T-helper 17 cell (primary cell): ENCODE results near the gene CCL22. TPM values are rescaled to one million over a fixed set of nuclear protein-coding genes. Genes with fewer than 3 reads are reported as not detected.

Source experiments
- ATAC-seq: fragments of 150-1000 bp; cut with Tn5 transposase; 2 replicates; pipeline ENCODE4 v1.10.0; 2021; ENCODE audit warnings: mild to moderate bottlenecking, moderate library complexity
- DNase-seq, 3 donors: peaks; one replicate each; pipeline versions ENCODE4 v3.0.0 to v3.0.0-alpha.2; 2020 to 2021
- H3K9me3 ChIP-seq: one replicate; pipeline ENCODE4 v1.7.0; 2013; ENCODE audit warnings: low read length, mild to moderate bottlenecking; ENCODE audit not compliant: control insufficient read depth, poor library complexity, severe bottlenecking
- H3K27ac Mint-ChIP-seq: one replicate; pipeline ENCODE4 v1.8.0; 2022; ENCODE audit warnings: mild to moderate bottlenecking, moderate library complexity, mixed read lengths
- H3K27me3 Mint-ChIP-seq: one replicate; pipeline ENCODE4 v1.8.0; 2022; ENCODE audit warnings: mixed read lengths
- H3K36me3 Mint-ChIP-seq: one replicate; pipeline ENCODE4 v1.8.0; 2022; ENCODE audit warnings: low read depth, mixed read lengths
- H3K4me1 Mint-ChIP-seq: one replicate; pipeline ENCODE4 v1.8.0; 2022; ENCODE audit warnings: mild to moderate bottlenecking, mixed read lengths
- H3K4me3 Mint-ChIP-seq: one replicate; pipeline ENCODE4 v1.8.0; 2022; ENCODE audit warnings: mild to moderate bottlenecking, moderate library complexity, mixed read lengths
- total RNA-seq, 4 donors: library from RNA in 2 of 4; stranded (reverse) in 2 of 4; gene quantifications; one replicate each; pipeline ENCODE4 v1.2.3 and lab custom pipeline; 2022 to 2026

The CCL22 gene
- total RNA-seq (not detected), total RNA-seq (lab: John Stamatoyannopoulos, UW) (0 reads per million in 2 donors)

- no peaks in the 10 kb centered on the region for H3K9me3 ChIP-seq
- ATAC-seq (no peak), DNase-seq (no peak)
- Mint-ChIP-seq H3K27me3 (peaks cover 5% of the 10 kb centered on the region), H3K4me1 (no peaks in the 10 kb centered on the region), H3K4me3 (no peak within 1 kb of the TSS), H3K27ac (peak within 1 kb of the TSS; percentile 57), H3K36me3 (no peaks in the 10 kb centered on the region)
These were observed at the start of gene CCL22 for GRCh38 chr16:57358527-57359095. CCL22 (plus strand) TSS chr16:57358783; CDS start chr16:57358817, 34 bp downstream.

GRCh38 chr16:57310801-57311200, 47.8 kb upstream of the CCL22 start:
- peaks cover 10% of the 10 kb centered on the region for H3K27me3 Mint-ChIP-seq
- no peaks in the 10 kb centered on the region for H3K9me3 ChIP-seq
- no peak overlapping the region for H3K27ac Mint-ChIP-seq
- H3K4me1 Mint-ChIP-seq, result peaks cover 23% of the 10 kb centered on the region
- H3K36me3 Mint-ChIP-seq, result no peaks in the 10 kb centered on the region
- ATAC-seq (no peak), DNase-seq (no peak)
- no peak overlapping the region for H3K4me3 Mint-ChIP-seq

GRCh38 chr16:57313509-57313908, 45.1 kb upstream of the CCL22 start:
- ATAC-seq, result no peak
- Mint-ChIP-seq H3K36me3 (no peaks in the 10 kb centered on the region), H3K27me3 (peaks cover 4% of the 10 kb centered on the region), H3K27ac (peak overlapping the region; percentile 78), H3K4me3 (peak overlapping the region; percentile 3), H3K4me1 (peaks cover 25% of the 10 kb centered on the region)
- no peaks in the 10 kb centered on the region for H3K9me3 ChIP-seq
- DNase-seq, result no peak

- H3K9me3 ChIP-seq, result no peaks in the 10 kb centered on the region
- Mint-ChIP-seq H3K27me3 (peaks cover 4% of the 10 kb centered on the region), H3K4me3 (peak overlapping the region; percentile 25), H3K27ac (peak overlapping the region; percentile 78), H3K36me3 (no peaks in the 10 kb centered on the region), H3K4me1 (peaks cover 25% of the 10 kb centered on the region)
- ATAC-seq, result no peak
- DNase-seq, result no peak
These were observed 44.3 kb upstream of the CCL22 start for GRCh38 chr16:57314161-57314785.

GRCh38 chr16:57315416-57315815, 43.2 kb upstream of the CCL22 start:
- H3K9me3 ChIP-seq, result no peaks in the 10 kb centered on the region
- H3K4me3 Mint-ChIP-seq, result no peak overlapping the region
- no peak overlapping the region for H3K27ac Mint-ChIP-seq
- H3K36me3 Mint-ChIP-seq, result no peaks in the 10 kb centered on the region
- ATAC-seq, result no peak
- DNase-seq, result no peak
- peaks cover 4% of the 10 kb centered on the region for H3K27me3 Mint-ChIP-seq
- H3K4me1 Mint-ChIP-seq, result peaks cover 22% of the 10 kb centered on the region

- Mint-ChIP-seq H3K27me3 (peaks cover 4% of the 10 kb centered on the region), H3K27ac (no peak overlapping the region)
- DNase-seq, result no peak
These were observed 42.1 kb upstream of the CCL22 start for GRCh38 chr16:57316390-57317017.

GRCh38 chr16:57318240-57318970, 40.2 kb upstream of the CCL22 start:
- Mint-ChIP-seq H3K4me1 (peaks cover 17% of the 10 kb centered on the region), H3K27ac (no peak overlapping the region), H3K36me3 (no peaks in the 10 kb centered on the region), H3K27me3 (no peaks in the 10 kb centered on the region), H3K4me3 (no peak overlapping the region)
- no peaks in the 10 kb centered on the region for H3K9me3 ChIP-seq
- DNase-seq (no peak), ATAC-seq (no peak)

More at GRCh38 chr16:57316390-57317017, 42.1 kb upstream of the CCL22 start:
- peaks cover 22% of the 10 kb centered on the region for H3K4me1 Mint-ChIP-seq
- no peak overlapping the region for H3K4me3 Mint-ChIP-seq
- no peaks in the 10 kb centered on the region for H3K9me3 ChIP-seq
- ATAC-seq, result no peak
- no peaks in the 10 kb centered on the region for H3K36me3 Mint-ChIP-seq

GRCh38 chr16:57319646-57320045, 38.9 kb upstream of the CCL22 start:
- no peaks in the 10 kb centered on the region for H3K36me3 Mint-ChIP-seq
- no peak for ATAC-seq
- no peaks in the 10 kb centered on the region for H3K9me3 ChIP-seq
- peaks cover 8% of the 10 kb centered on the region for H3K4me1 Mint-ChIP-seq
- H3K4me3 Mint-ChIP-seq, result no peak overlapping the region
- DNase-seq, result no peak
- H3K27me3 Mint-ChIP-seq, result no peaks in the 10 kb centered on the region
- no peak overlapping the region for H3K27ac Mint-ChIP-seq

GRCh38 chr16:57324749-57325148, 33.8 kb upstream of the CCL22 start:
- Mint-ChIP-seq H3K4me1 (no peaks in the 10 kb centered on the region), H3K4me3 (no peak overlapping the region), H3K36me3 (no peaks in the 10 kb centered on the region), H3K27ac (peak overlapping the region; percentile 6), H3K27me3 (no peaks in the 10 kb centered on the region)
- no peak for ATAC-seq
- no peaks in the 10 kb centered on the region for H3K9me3 ChIP-seq
- no peak for DNase-seq

GRCh38 chr16:57325458-57325857, 33.1 kb upstream of the CCL22 start:
- H3K9me3 ChIP-seq, result no peaks in the 10 kb centered on the region
- H3K36me3 Mint-ChIP-seq, result no peaks in the 10 kb centered on the region
- H3K27ac Mint-ChIP-seq, result no peak overlapping the region
- DNase-seq (no peak), ATAC-seq (no peak)
- H3K4me3 Mint-ChIP-seq, result no peak overlapping the region
- no peaks in the 10 kb centered on the region for H3K27me3 Mint-ChIP-seq
- no peaks in the 10 kb centered on the region for H3K4me1 Mint-ChIP-seq

GRCh38 chr16:57329718-57330327, 28.8 kb upstream of the CCL22 start:
- ATAC-seq, result no peak
- Mint-ChIP-seq H3K4me1 (no peaks in the 10 kb centered on the region), H3K4me3 (no peak overlapping the region), H3K27me3 (no peaks in the 10 kb centered on the region), H3K36me3 (no peaks in the 10 kb centered on the region), H3K27ac (no peak overlapping the region)
- H3K9me3 ChIP-seq, result no peaks in the 10 kb centered on the region
- DNase-seq, result no peak

- Mint-ChIP-seq H3K4me3 (no peak overlapping the region), H3K36me3 (no peaks in the 10 kb centered on the region), H3K27me3 (peaks cover 4% of the 10 kb centered on the region), H3K4me1 (no peaks in the 10 kb centered on the region), H3K27ac (no peak overlapping the region)
- DNase-seq, result no peak
- ATAC-seq, result no peak
- no peaks in the 10 kb centered on the region for H3K9me3 ChIP-seq
These were observed 27.2 kb upstream of the CCL22 start for GRCh38 chr16:57331355-57331754.

GRCh38 chr16:57333402-57333801, 25.2 kb upstream of the CCL22 start:
- H3K4me1 Mint-ChIP-seq, result no peaks in the 10 kb centered on the region
- DNase-seq (no peak), ATAC-seq (no peak)
- H3K27ac Mint-ChIP-seq, result no peak overlapping the region
- no peak overlapping the region for H3K4me3 Mint-ChIP-seq
- no peaks in the 10 kb centered on the region for H3K9me3 ChIP-seq
- no peaks in the 10 kb centered on the region for H3K36me3 Mint-ChIP-seq
- H3K27me3 Mint-ChIP-seq, result peaks cover 5% of the 10 kb centered on the region
